ENCODE results near the gene USP37. TPM values are rescaled to one million over a fixed set of nuclear protein-coding genes. Genes with fewer than 3 reads are reported as not detected.
A peak's percentile ranks its signal among the peaks of the same experiment; 100 is the strongest.

Gene USP37
- total and polyA plus RNA-seq, 2 of the 13 experiments (the other 11 are each of a cell fraction or from before 2014, with no cell fraction given) = 6.5 to 30.6 TPM

GRCh38 chr2:218444692-218445357 lies 123.3 kb downstream of the USP37 start (continued):
- TF ChIP-seq THAP9 (CRISPR knock-in tag; IDR thresholded peaks at IDR 0.05; ENCODE audit: borderline replicate concordance) (peak; percentile 73; the same call in 1 of the 2 replicates), ZNF124 (CRISPR knock-in tag; IDR thresholded peaks at IDR 0.05) (peak; percentile 43; the same call in 1 of the 2 replicates), PAX8 (CRISPR knock-in tag; IDR thresholded peaks at IDR 0.05; ENCODE audit: borderline replicate concordance) (peak; percentile 95; the same call in 1 of the 2 replicates), SMARCE1 (IDR thresholded peaks at IDR 0.05; ENCODE audit: borderline replicate concordance) (no peak), AKNA (CRISPR knock-in tag; IDR thresholded peaks at IDR 0.05; ENCODE audit: borderline replicate concordance) (no peak), ZNF331 (CRISPR knock-in tag; IDR thresholded peaks at IDR 0.05) (peak; percentile 99), MTA3 (CRISPR knock-in tag; IDR thresholded peaks at IDR 0.05) (no peak), NFATC3 (CRISPR knock-in tag; IDR thresholded peaks at IDR 0.05) (no peak; the same call in 1 of the 2 replicates), NONO (IDR thresholded peaks at IDR 0.05) (no peak), NONO (CRISPR knock-in tag; conservative IDR thresholded peaks at IDR 0.05) (peak; percentile 94), RFX1 (IDR thresholded peaks at IDR 0.05) (no peak), JUN (CRISPR knock-in tag; IDR thresholded peaks at IDR 0.05) (peak; percentile 88), ZNF547 (CRISPR knock-in tag; IDR thresholded peaks at IDR 0.05) (peak; percentile 69; the same call in 1 of the 2 replicates), CBX2 (IDR thresholded peaks at IDR 0.05; ENCODE audit: low read depth, low read length) (no peak), CBX2 (CRISPR knock-in tag; IDR thresholded peaks at IDR 0.05; ENCODE audit: low read depth) (no peak), ETS1 (CRISPR knock-in tag; IDR thresholded peaks at IDR 0.05) (peak; percentile 32; the same call in 1 of the 2 replicates), ZFP90 (CRISPR knock-in tag; IDR thresholded peaks at IDR 0.05; ENCODE audit: borderline replicate concordance) (peak; percentile 97)

Measured in HepG2 (cell line).